Fibroblast of skin of abdomen (primary cell): Measurements from ENCODE around the gene CST9L.
"Not testable (repeated sequence)": the region's sequence is repeated elsewhere in the genome, so short reads cannot be mapped to it uniquely, and the experiment has no call there.

Experiments used
- DNase-seq: peaks from one replicate; pipeline ENCODE4 v3.0.0-alpha.2; 2013

The CST9L gene

GRCh38 chr20:23585808-23586734, 17.8 kb upstream of the CST9L start:
- no peak for DNase-seq

- no peak for DNase-seq
These were observed 17.1 kb upstream of the CST9L start for GRCh38 chr20:23585449-23585807.

- no peak for DNase-seq
These were observed 16.3 kb upstream of the CST9L start for GRCh38 chr20:23584434-23585199.

- no peak for DNase-seq
These were observed 15.2 kb upstream of the CST9L start for GRCh38 chr20:23583526-23583925.

- no peak for DNase-seq
These were observed 14.0 kb upstream of the CST9L start for GRCh38 chr20:23582293-23582692.

- not testable (repeated sequence) for DNase-seq
These were observed 13.5 kb upstream of the CST9L start for GRCh38 chr20:23581833-23582232.

GRCh38 chr20:23574977-23575376, 6.7 kb upstream of the CST9L start:
- DNase-seq, result no peak

GRCh38 chr20:23570178-23570760, 2.0 kb upstream of the CST9L start:
- DNase-seq, result no peak

GRCh38 chr20:23569570-23569969, 1.3 kb upstream of the CST9L start:
- DNase-seq, result no peak

- DNase-seq, result no peak
These were observed 667 bp upstream of the CST9L start for GRCh38 chr20:23568971-23569330.

GRCh38 chr20:23566199-23566932, 1.9 kb downstream of the CST9L start:
- DNase-seq, result no peak

- no peak for DNase-seq
These were observed 2.7 kb downstream of the CST9L start for GRCh38 chr20:23565503-23566045.

GRCh38 chr20:23564927-23565326, 3.4 kb downstream of the CST9L start:
- no peak for DNase-seq

- no peak for DNase-seq
These were observed 5.5 kb downstream of the CST9L start for GRCh38 chr20:23562721-23563342.

GRCh38 chr20:23554401-23554800, 13.9 kb downstream of the CST9L start:
- no peak for DNase-seq

- no peak for DNase-seq
These were observed 16.5 kb downstream of the CST9L start for GRCh38 chr20:23551786-23552185.

- no peak for DNase-seq
These were observed 16.9 kb downstream of the CST9L start for GRCh38 chr20:23551383-23551782.

- no peak for DNase-seq
These were observed 18.1 kb downstream of the CST9L start for GRCh38 chr20:23550227-23550626.

GRCh38 chr20:23548408-23548807, 19.9 kb downstream of the CST9L start:
- no peak for DNase-seq

GRCh38 chr20:23547613-23548012, 20.7 kb downstream of the CST9L start:
- no peak for DNase-seq

- DNase-seq, result no peak
These were observed 21.7 kb downstream of the CST9L start for GRCh38 chr20:23546435-23547144.
